Measurements from ENCODE around the gene EFHC2.

Gene EFHC2

GRCh38 chrX:44305921-44306320 lies 37.6 kb downstream of the EFHC2 start:
- no peaks in the 10 kb centered on the region for H3K9me3 ChIP-seq (ENCODE audit: control extremely low read depth in 1 of 5, control insufficient read depth in 4 of 5, insufficient read depth in 2 of 5, low read depth in 1 of 5, low read length in 4 of 5)
- no peak overlapping the region for H3K4me3 ChIP-seq (ENCODE audit: control insufficient read depth in 1 of 7, extremely low read depth in 1 of 7, insufficient read depth in 4 of 7, low read depth in 2 of 7, low read length in 6 of 7)
- ChIA-PET POLR2A (no interaction called here), CTCF (no interaction called here)
- DNase-seq: no peak
- H3K27ac ChIP-seq (ENCODE audit: insufficient read depth in 1 of 2, low read depth in 1 of 2, low read length in 2 of 2, poor library complexity in 1 of 2, severe bottlenecking in 2 of 2): no peak overlapping the region
- WGBS (ENCODE audit: insufficient coverage): 89% methylated on average over 3 of the region's 4 CpGs
- H3K27me3 ChIP-seq (replicated peaks in 2 of 5; ENCODE audit: control insufficient read depth in 4 of 5, insufficient read depth in 5 of 5, low read length in 4 of 5): no peaks in the 10 kb centered on the region
- H3K4me1 ChIP-seq (ENCODE audit: control extremely low read depth in 1 of 4, control insufficient read depth in 4 of 4, insufficient read depth in 4 of 4, low read length in 3 of 4): peaks cover 0 to under 1% (median 0%) of the 10 kb centered on the region in 4 experiments
- H3K36me3 ChIP-seq (ENCODE audit: control insufficient read depth in 4 of 4, insufficient read depth in 4 of 4, low read length in 3 of 4): peaks cover 0 to 8% (median 2%) of the 10 kb centered on the region in 4 experiments

DNA sequence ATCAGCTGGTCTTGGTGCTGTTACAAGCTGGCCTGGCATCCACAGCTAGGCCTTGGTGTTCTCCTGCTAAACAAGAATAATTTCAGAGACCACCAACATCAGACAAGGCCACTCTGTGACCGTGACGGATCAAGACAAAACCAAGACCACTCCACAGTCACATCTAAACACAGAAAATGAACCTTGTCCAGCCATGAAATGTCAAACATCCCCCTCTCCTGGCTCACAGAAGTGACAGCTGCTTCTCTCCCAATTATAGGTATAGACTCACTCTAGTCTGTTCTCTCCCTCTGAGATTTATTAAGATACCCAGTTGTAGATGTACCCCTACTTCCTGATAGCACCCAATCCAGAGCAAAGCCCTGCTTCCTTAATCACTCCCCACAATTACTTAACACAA lies 40.4 kb downstream of the EFHC2 start:
- WGBS (ENCODE audit: insufficient coverage): no CpG with 5 or more reads among the region's 2 CpGs
- no peaks in the 10 kb centered on the region for H3K27me3 ChIP-seq (replicated peaks in 2 of 5; ENCODE audit: control insufficient read depth in 4 of 5, insufficient read depth in 5 of 5, low read length in 4 of 5)
- ChIA-PET POLR2A (no interaction called here), CTCF (interaction anchor here (1.0 to 2.2 kb wide), 3 partner anchors 12 to 345 kb away, joined by 3 to 7 read pairs (median 6); no protein-coding TSS in a partner anchor)
- H3K4me3 ChIP-seq (ENCODE audit: control insufficient read depth in 1 of 7, extremely low read depth in 1 of 7, insufficient read depth in 4 of 7, low read depth in 2 of 7, low read length in 6 of 7): no peak overlapping the region
- H3K4me1 ChIP-seq (ENCODE audit: control extremely low read depth in 1 of 4, control insufficient read depth in 4 of 4, insufficient read depth in 4 of 4, low read length in 3 of 4): no peaks in the 10 kb centered on the region
- H3K27ac ChIP-seq (ENCODE audit: insufficient read depth in 1 of 2, low read depth in 1 of 2, low read length in 2 of 2, poor library complexity in 1 of 2, severe bottlenecking in 2 of 2): no peak overlapping the region
- H3K36me3 ChIP-seq (ENCODE audit: control insufficient read depth in 4 of 4, insufficient read depth in 4 of 4, low read length in 3 of 4): peaks cover 0 to 2% (median 0%) of the 10 kb centered on the region in 4 experiments
- DNase-seq: no peak
- H3K9me3 ChIP-seq (ENCODE audit: control extremely low read depth in 1 of 5, control insufficient read depth in 4 of 5, insufficient read depth in 2 of 5, low read depth in 1 of 5, low read length in 4 of 5): no peaks in the 10 kb centered on the region

DNA sequence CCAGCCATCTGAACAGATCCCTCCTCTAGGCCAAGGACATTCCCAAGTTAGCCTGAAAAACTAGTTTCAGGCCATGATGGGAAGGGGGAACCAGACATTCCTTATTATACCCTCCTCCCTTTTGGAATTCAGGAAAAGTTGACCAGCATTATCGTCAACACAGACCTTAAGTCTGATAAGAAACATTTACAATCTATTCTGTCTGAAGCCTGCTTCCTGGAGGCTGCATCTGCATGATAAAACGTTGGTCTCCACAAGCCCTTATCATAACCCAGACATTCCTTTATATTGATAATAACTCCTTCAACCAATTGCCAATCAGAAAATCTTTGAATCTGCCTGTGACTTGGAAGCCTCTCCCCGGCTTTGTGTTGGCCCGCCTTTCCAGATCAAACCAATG lies 44.3 kb downstream of the EFHC2 start:
- ChIA-PET CTCF (no interaction called here), POLR2A (no interaction called here)
- H3K4me1 ChIP-seq (ENCODE audit: control extremely low read depth in 1 of 4, control insufficient read depth in 4 of 4, insufficient read depth in 4 of 4, low read length in 3 of 4): no peaks in the 10 kb centered on the region
- no peak overlapping the region for H3K27ac ChIP-seq (ENCODE audit: insufficient read depth in 1 of 2, low read depth in 1 of 2, low read length in 2 of 2, poor library complexity in 1 of 2, severe bottlenecking in 2 of 2)
- H3K9me3 ChIP-seq (ENCODE audit: control extremely low read depth in 1 of 5, control insufficient read depth in 4 of 5, insufficient read depth in 2 of 5, low read depth in 1 of 5, low read length in 4 of 5): no peaks in the 10 kb centered on the region
- H3K36me3 ChIP-seq (ENCODE audit: control insufficient read depth in 4 of 4, insufficient read depth in 4 of 4, low read length in 3 of 4): no peaks in the 10 kb centered on the region
- peak in 2 of 3 donors; percentile 40 to 66 for DNase-seq
- H3K27me3 ChIP-seq (replicated peaks in 2 of 5; ENCODE audit: control insufficient read depth in 4 of 5, insufficient read depth in 5 of 5, low read length in 4 of 5): peaks cover 0 to 10% (median 0%) of the 10 kb centered on the region in 5 experiments
- WGBS (ENCODE audit: insufficient coverage): 48% methylated on average over 2 of the region's 4 CpGs
- H3K4me3 ChIP-seq (ENCODE audit: control insufficient read depth in 1 of 7, extremely low read depth in 1 of 7, insufficient read depth in 4 of 7, low read depth in 2 of 7, low read length in 6 of 7): no peak overlapping the region

DNA sequence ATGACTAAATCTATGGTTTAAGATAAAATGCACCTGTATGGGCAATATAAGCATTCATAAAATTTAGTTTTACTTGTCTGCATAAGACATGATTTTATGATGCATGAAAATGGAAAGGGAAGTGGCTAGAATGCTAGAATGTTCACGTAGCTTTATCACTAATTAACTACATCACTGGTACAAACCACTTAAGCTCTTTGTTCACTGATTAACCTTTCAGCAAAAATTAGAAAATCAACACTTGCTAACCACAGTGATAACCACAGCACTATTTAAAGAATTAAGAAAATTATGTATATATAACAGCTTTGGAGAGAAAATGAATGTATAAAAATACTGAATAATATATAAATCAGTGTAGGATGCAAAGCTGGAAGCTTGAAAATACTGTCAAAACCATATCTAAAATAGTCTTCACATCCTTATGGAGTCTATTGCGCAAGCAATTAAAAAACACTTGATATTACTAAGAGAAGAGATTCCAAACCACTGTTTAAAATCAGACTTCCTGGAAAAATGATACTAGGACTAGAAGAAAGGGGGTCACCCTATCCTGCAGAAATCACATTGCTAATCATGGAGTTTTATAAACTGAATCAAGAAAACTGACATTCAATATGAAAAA lies 51.9 kb downstream of the EFHC2 start:
- POLR2A ChIA-PET: no interaction called here
- no CpG with 5 or more reads among the region's 2 CpGs for whole genome bisulfite sequencing (ENCODE audit: insufficient coverage)
- CTCF ChIA-PET: interaction anchor here (1.0 kb wide), 1 partner anchor 11 kb away, joined by 3 read pairs; no protein-coding TSS in a partner anchor
- Histone ChIP-seq H3K27ac (ENCODE audit: insufficient read depth in 1 of 2, low read depth in 1 of 2, low read length in 2 of 2, poor library complexity in 1 of 2, severe bottlenecking in 2 of 2) (no peak overlapping the region), H3K36me3 (ENCODE audit: control insufficient read depth in 4 of 4, insufficient read depth in 4 of 4, low read length in 3 of 4) (no peaks in the 10 kb centered on the region), H3K9me3 (ENCODE audit: control extremely low read depth in 1 of 5, control insufficient read depth in 4 of 5, insufficient read depth in 2 of 5, low read depth in 1 of 5, low read length in 4 of 5) (peaks cover 0 to 3% (median 0%) of the 10 kb centered on the region in 5 experiments), H3K4me3 (ENCODE audit: control insufficient read depth in 1 of 7, extremely low read depth in 1 of 7, insufficient read depth in 4 of 7, low read depth in 2 of 7, low read length in 6 of 7) (no peak overlapping the region), H3K4me1 (ENCODE audit: control extremely low read depth in 1 of 4, control insufficient read depth in 4 of 4, insufficient read depth in 4 of 4, low read length in 3 of 4) (no peaks in the 10 kb centered on the region), H3K27me3 (replicated peaks in 2 of 5; ENCODE audit: control insufficient read depth in 4 of 5, insufficient read depth in 5 of 5, low read length in 4 of 5) (peaks cover 0 to 10% (median 0%) of the 10 kb centered on the region in 5 experiments)
- peak in 1 of 3 donors; percentile 24 for DNase-seq

DNA sequence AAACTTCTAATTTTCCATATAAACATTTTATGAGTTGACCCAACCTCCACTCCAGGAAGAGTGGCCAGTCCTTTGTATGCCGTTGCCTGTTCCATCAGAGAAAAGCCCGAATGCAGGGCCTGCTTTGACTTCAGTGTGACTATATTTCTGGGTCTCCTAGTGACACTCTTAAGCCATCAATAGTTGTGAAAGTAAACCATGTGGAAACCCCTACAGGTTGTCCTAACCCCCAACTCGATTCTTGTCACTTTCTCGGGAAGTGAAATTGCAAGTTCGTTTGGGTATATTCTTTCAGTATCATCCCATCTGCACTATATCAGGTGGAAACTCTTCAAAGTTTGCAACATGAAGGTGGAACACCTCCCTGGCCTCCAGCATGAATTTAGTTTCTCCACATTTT lies 52.8 kb downstream of the EFHC2 start:
- POLR2A ChIA-PET: no interaction called here
- Histone ChIP-seq H3K36me3 (ENCODE audit: control insufficient read depth in 4 of 4, insufficient read depth in 4 of 4, low read length in 3 of 4) (no peaks in the 10 kb centered on the region), H3K4me1 (ENCODE audit: control extremely low read depth in 1 of 4, control insufficient read depth in 4 of 4, insufficient read depth in 4 of 4, low read length in 3 of 4) (no peaks in the 10 kb centered on the region), H3K4me3 (ENCODE audit: control insufficient read depth in 1 of 7, extremely low read depth in 1 of 7, insufficient read depth in 4 of 7, low read depth in 2 of 7, low read length in 6 of 7) (no peak overlapping the region), H3K27ac (ENCODE audit: insufficient read depth in 1 of 2, low read depth in 1 of 2, low read length in 2 of 2, poor library complexity in 1 of 2, severe bottlenecking in 2 of 2) (no peak overlapping the region), H3K9me3 (ENCODE audit: control extremely low read depth in 1 of 5, control insufficient read depth in 4 of 5, insufficient read depth in 2 of 5, low read depth in 1 of 5, low read length in 4 of 5) (peaks cover 0 to 3% (median 0%) of the 10 kb centered on the region in 5 experiments), H3K27me3 (replicated peaks in 2 of 5; ENCODE audit: control insufficient read depth in 4 of 5, insufficient read depth in 5 of 5, low read length in 4 of 5) (peaks cover 0 to 11% (median 0%) of the 10 kb centered on the region in 5 experiments)
- CTCF ChIA-PET: no interaction called here
- DNase-seq: no peak
- 89% methylated on average over 5 of the region's 5 CpGs for WGBS (ENCODE audit: insufficient coverage)

- H3K4me3 ChIP-seq (ENCODE audit: control insufficient read depth in 1 of 7, extremely low read depth in 1 of 7, insufficient read depth in 4 of 7, low read depth in 2 of 7, low read length in 6 of 7): no peak overlapping the region
- ChIA-PET CTCF (no interaction called here), POLR2A (no interaction called here)
- H3K36me3 ChIP-seq (ENCODE audit: control insufficient read depth in 4 of 4, insufficient read depth in 4 of 4, low read length in 3 of 4): no peaks in the 10 kb centered on the region
- H3K27ac ChIP-seq (ENCODE audit: insufficient read depth in 1 of 2, low read depth in 1 of 2, low read length in 2 of 2, poor library complexity in 1 of 2, severe bottlenecking in 2 of 2): no peak overlapping the region
- peaks cover 0 to 3% (median 0%) of the 10 kb centered on the region in 4 experiments for H3K4me1 ChIP-seq (ENCODE audit: control extremely low read depth in 1 of 4, control insufficient read depth in 4 of 4, insufficient read depth in 4 of 4, low read length in 3 of 4)
- H3K27me3 ChIP-seq (replicated peaks in 2 of 5; ENCODE audit: control insufficient read depth in 4 of 5, insufficient read depth in 5 of 5, low read length in 4 of 5): peaks cover 0 to 9% (median 0%) of the 10 kb centered on the region in 5 experiments
- DNase-seq: no peak
- H3K9me3 ChIP-seq (ENCODE audit: control extremely low read depth in 1 of 5, control insufficient read depth in 4 of 5, insufficient read depth in 2 of 5, low read depth in 1 of 5, low read length in 4 of 5): no peaks in the 10 kb centered on the region
- whole genome bisulfite sequencing (ENCODE audit: insufficient coverage): 84% methylated on average over 10 of the region's 10 CpGs
Observed at GRCh38 chrX:44282753-44283152, 60.7 kb downstream of the EFHC2 start.

- Histone ChIP-seq H3K27ac (ENCODE audit: insufficient read depth in 1 of 2, low read depth in 1 of 2, low read length in 2 of 2, poor library complexity in 1 of 2, severe bottlenecking in 2 of 2) (no peak overlapping the region), H3K4me1 (ENCODE audit: control extremely low read depth in 1 of 4, control insufficient read depth in 4 of 4, insufficient read depth in 4 of 4, low read length in 3 of 4) (peaks cover 0 to 3% (median 0%) of the 10 kb centered on the region in 4 experiments), H3K4me3 (ENCODE audit: control insufficient read depth in 1 of 7, extremely low read depth in 1 of 7, insufficient read depth in 4 of 7, low read depth in 2 of 7, low read length in 6 of 7) (no peak overlapping the region), H3K27me3 (replicated peaks in 2 of 5; ENCODE audit: control insufficient read depth in 4 of 5, insufficient read depth in 5 of 5, low read length in 4 of 5) (peaks cover 0 to 5% (median 0%) of the 10 kb centered on the region in 5 experiments), H3K9me3 (ENCODE audit: control extremely low read depth in 1 of 5, control insufficient read depth in 4 of 5, insufficient read depth in 2 of 5, low read depth in 1 of 5, low read length in 4 of 5) (no peaks in the 10 kb centered on the region), H3K36me3 (ENCODE audit: control insufficient read depth in 4 of 4, insufficient read depth in 4 of 4, low read length in 3 of 4) (no peaks in the 10 kb centered on the region)
- no peak for DNase-seq
- ChIA-PET CTCF (interaction anchor here (1.0 kb wide), 1 partner anchor 8 kb away, joined by 3 read pairs; no protein-coding TSS in a partner anchor), POLR2A (interaction anchor here (0.6 kb wide), 1 partner anchor 123 kb away, joined by 3 read pairs; no protein-coding TSS in a partner anchor)
Observed at GRCh38 chrX:44280116-44280515, 63.4 kb downstream of the EFHC2 start.

All from common myeloid progenitor, CD34-positive (primary cell).